Activated T-cell treated with anti-CD3 and anti-CD28 coated beads, Interleukin-2, amount 50 U/mL, for 72 hours (primary cell): ENCODE data around the gene TET3. TPM values are rescaled to one million over a fixed set of nuclear protein-coding genes. Genes with fewer than 3 reads are reported as not detected.

Experiments
- ATAC-seq, 2 donors: fragments of 150-1000 bp; cut with Tn5 transposase; replicated peaks in 1 of 2; 2 replicates each; pipeline ENCODE4 v1.10.0; 2021; ENCODE audit warnings: moderate library complexity in 2 of 2, mild to moderate bottlenecking in 1 of 2
- DNase-seq, 2 donors: peaks; one replicate each; pipeline ENCODE4 v3.0.0; 2021 to 2022; ENCODE audit warnings: mixed read lengths in 1 of 2
- H3K27ac Mint-ChIP-seq: one replicate; pipeline ENCODE4 v1.8.0; 2022; ENCODE audit warnings: mild to moderate bottlenecking, moderate library complexity, mixed read lengths
- H3K27me3 Mint-ChIP-seq: one replicate; pipeline ENCODE4 v1.8.0; 2022; ENCODE audit warnings: low read depth, mixed read lengths
- H3K36me3 Mint-ChIP-seq, 2 donors: one replicate each; pipeline ENCODE4 v1.8.0; 2022; ENCODE audit warnings: mixed read lengths in 2 of 2, mild to moderate bottlenecking in 1 of 2; ENCODE audit not compliant: insufficient read depth in 2 of 2
- H3K4me1 Mint-ChIP-seq: one replicate; pipeline ENCODE4 v1.8.0; 2022; ENCODE audit warnings: low read depth, mixed read lengths
- H3K4me3 Mint-ChIP-seq, 2 donors: one replicate each; pipeline ENCODE4 v1.8.0; 2022; ENCODE audit warnings: mild to moderate bottlenecking in 2 of 2, mixed read lengths in 2 of 2, moderate library complexity in 2 of 2
- H3K9me3 Mint-ChIP-seq, 2 donors: one replicate each; pipeline ENCODE4 v1.8.0; 2022; ENCODE audit warnings: mixed read lengths in 2 of 2
- total RNA-seq, 2 donors: library from RNA; stranded (reverse); gene quantifications; one replicate each; pipeline ENCODE4 v1.2.3, GENCODE V29; 2022

The TET3 gene
- total RNA-seq, 2 donors from 2014 or later = 18.6 to 19.7 TPM

DNA sequence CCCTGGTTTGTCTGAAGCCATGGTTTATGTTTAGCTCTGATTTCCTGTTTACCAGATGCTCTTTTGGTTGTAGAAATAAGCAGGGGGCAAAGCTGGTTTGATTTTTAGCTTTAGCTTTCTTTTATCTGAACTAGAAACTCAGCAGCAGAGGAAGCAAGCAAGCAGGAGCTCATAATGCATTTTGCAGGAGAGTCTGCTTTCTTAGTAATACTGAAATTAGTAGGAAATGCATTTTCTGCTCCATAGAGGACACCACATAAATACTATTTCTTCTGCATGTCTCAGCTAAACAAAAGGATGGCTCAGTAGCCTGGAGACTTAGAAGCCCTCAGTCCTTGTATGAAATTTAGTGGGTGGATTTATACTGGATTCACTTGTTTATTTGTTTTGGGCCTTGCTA lies 34.9 kb upstream of the TET3 start:
- ATAC-seq (peak in 1 of 2 donors; percentile 27), DNase-seq (no peak)
- Mint-ChIP-seq H3K4me1 (peaks cover 83% of the 10 kb centered on the region), H3K4me3 (peak overlapping the region in 1 of 2 donors; percentile 33), H3K27ac (peak overlapping the region; percentile 64), H3K27me3 (no peaks in the 10 kb centered on the region), H3K9me3 (no peaks in the 10 kb centered on the region), H3K36me3 (peaks cover 19 to 50% of the 10 kb centered on the region in 2 donors)

DNA sequence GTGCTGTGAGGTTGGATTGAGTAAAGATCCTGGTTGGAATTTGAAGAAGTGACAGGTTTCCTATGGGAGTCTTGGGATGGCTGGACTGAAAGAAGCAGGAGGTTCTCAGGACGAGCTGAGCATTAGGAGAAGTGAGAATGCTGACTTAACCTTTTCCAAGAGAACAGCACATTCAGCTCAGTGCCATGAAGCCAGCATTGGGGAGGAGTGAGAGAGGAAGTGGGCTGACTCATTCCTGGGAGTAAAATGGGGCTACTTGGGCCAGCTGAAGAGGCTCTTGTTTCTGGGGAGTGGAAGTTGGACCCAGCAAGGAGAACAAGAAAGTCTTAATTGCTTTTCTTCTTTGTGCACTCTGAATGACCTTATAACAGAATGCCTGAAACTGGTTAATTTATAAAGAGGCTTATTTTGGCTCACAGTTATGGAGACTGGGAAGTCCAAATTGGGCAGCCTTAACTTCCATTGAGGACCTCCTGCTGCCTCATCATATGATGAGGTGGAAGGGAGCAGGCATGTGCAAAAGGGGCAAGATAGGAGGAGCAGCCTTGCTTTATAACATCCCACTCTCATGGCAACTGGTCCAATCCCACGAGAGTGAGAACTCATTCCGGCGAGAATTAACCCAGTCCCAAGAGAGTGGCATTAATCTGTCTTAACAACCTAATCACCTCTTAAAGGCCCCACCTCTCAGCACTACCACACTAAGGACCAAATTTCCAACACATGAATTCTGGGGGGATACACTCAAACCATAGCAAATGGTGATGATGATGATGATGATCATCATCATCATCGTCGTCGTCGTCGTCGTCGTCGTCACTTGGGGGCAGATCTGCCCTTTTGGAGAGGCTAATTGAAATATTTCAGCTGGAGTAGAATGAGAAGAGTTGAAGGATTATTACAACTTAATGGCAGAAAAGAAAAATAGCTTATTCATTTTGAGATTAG lies 31.9 kb upstream of the TET3 start:
- Mint-ChIP-seq H3K9me3 (no peaks in the 10 kb centered on the region), H3K27me3 (no peaks in the 10 kb centered on the region), H3K36me3 (peaks cover 23 to 59% of the 10 kb centered on the region in 2 donors), H3K4me1 (peaks cover 70% of the 10 kb centered on the region), H3K27ac (no peak overlapping the region), H3K4me3 (no peak overlapping the region)
- DNase-seq (no peak), ATAC-seq (no peak)

DNA sequence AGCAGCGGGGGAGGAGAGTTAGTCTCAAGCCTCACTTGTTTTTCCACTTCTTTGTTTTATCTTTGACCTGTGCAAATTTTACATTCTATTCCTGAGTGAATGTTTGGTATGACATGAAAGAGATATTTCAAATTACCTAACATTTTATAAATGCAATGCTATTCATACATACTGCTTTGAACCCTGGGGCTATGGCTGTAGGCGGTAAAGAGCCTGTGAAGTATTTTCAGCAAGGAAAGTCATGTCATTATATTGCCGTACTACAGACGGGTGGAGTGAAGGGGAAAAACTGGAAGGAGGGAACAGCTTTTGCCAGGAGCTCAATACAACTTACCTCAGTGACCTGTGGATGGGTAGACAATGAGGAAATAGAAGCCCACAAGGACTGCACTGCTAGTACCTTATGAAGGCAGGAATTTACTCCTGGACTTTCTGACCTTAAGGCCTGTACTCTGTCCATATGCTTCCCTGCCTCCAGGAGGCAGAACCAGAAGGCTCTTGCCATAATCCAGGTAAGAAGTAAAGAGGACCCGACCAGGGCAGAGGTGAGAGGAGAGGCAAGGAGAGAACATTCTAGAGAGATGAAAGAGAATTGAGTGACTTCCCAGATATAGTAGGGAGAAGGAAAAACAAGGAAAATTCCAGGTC lies 28.4 kb upstream of the TET3 start:
- no peaks in the 10 kb centered on the region for H3K27me3 Mint-ChIP-seq
- ATAC-seq = no peak
- no peak for DNase-seq
- H3K27ac Mint-ChIP-seq = no peak overlapping the region
- no peak overlapping the region for H3K4me3 Mint-ChIP-seq
- H3K36me3 Mint-ChIP-seq = peaks cover 24 to 61% of the 10 kb centered on the region in 2 donors
- H3K9me3 Mint-ChIP-seq = no peaks in the 10 kb centered on the region
- peaks cover 43% of the 10 kb centered on the region for H3K4me1 Mint-ChIP-seq

- Mint-ChIP-seq H3K4me3 (no peak overlapping the region), H3K27ac (no peak overlapping the region), H3K36me3 (peaks cover 21 to 39% of the 10 kb centered on the region in 2 donors), H3K9me3 (peaks cover 5 to 7% of the 10 kb centered on the region in 2 donors), H3K4me1 (peaks cover 55% of the 10 kb centered on the region), H3K27me3 (no peaks in the 10 kb centered on the region)
- no peak for DNase-seq
- no peak for ATAC-seq
Observed at GRCh38 chr2:73961274-73961673, 23.4 kb upstream of the TET3 start.

- peaks cover 49% of the 10 kb centered on the region for H3K4me1 Mint-ChIP-seq
- peaks cover 17 to 32% of the 10 kb centered on the region in 2 donors for H3K36me3 Mint-ChIP-seq
- DNase-seq = no peak
- ATAC-seq = no peak
- H3K9me3 Mint-ChIP-seq = peaks cover 5 to 7% of the 10 kb centered on the region in 2 donors
- no peak overlapping the region for H3K4me3 Mint-ChIP-seq
- no peaks in the 10 kb centered on the region for H3K27me3 Mint-ChIP-seq
- peak overlapping the region; percentile 18 for H3K27ac Mint-ChIP-seq
Observed at GRCh38 chr2:73961823-73962615, 22.7 kb upstream of the TET3 start.

DNA sequence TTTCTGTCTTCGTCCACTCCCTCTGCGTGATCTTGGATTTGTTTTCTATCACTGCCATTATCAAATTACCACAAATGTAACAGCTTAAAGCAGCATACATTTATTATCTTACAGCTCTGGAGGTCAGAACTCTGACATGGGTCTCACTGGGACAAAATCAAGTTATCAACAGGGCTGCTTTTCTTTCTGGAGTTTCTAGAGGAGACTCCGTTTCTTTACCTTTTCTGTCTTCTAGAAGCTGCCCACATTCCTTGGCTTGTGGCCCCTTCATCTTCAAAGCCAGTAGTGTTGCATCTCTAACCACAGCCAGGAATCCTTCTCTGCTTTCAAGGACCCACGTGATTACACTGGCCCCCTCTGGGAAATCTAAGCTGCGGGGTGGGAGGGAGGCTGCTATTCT lies 21.9 kb upstream of the TET3 start:
- H3K4me3 Mint-ChIP-seq = peak overlapping the region; percentile 60 to 68

GRCh38 chr2:73963385-73964120 lies 21.2 kb upstream of the TET3 start:
- peaks cover 47% of the 10 kb centered on the region for H3K4me1 Mint-ChIP-seq
- H3K4me3 Mint-ChIP-seq = peak overlapping the region; percentile 60 to 68
- peak overlapping the region; percentile 48 for H3K27ac Mint-ChIP-seq
- DNase-seq (peak; percentile 63 to 67), ATAC-seq (peak; percentile 96 to 97)
- no peaks in the 10 kb centered on the region for H3K27me3 Mint-ChIP-seq
- H3K36me3 Mint-ChIP-seq = peaks cover 17 to 23% of the 10 kb centered on the region in 2 donors
- peaks cover 5 to 7% of the 10 kb centered on the region in 2 donors for H3K9me3 Mint-ChIP-seq

More for the DNA sequence above, 21.9 kb upstream of the TET3 start:
- H3K27ac Mint-ChIP-seq = peak overlapping the region; percentile 48
- DNase-seq (no peak), ATAC-seq (no peak)
- H3K4me1 Mint-ChIP-seq = peaks cover 44% of the 10 kb centered on the region
- H3K27me3 Mint-ChIP-seq = no peaks in the 10 kb centered on the region
- peaks cover 17 to 30% of the 10 kb centered on the region in 2 donors for H3K36me3 Mint-ChIP-seq
- peaks cover 5 to 7% of the 10 kb centered on the region in 2 donors for H3K9me3 Mint-ChIP-seq

GRCh38 chr2:73964223-73964622 lies 20.5 kb upstream of the TET3 start:
- ATAC-seq (peak; percentile 47 to 48), DNase-seq (peak in 1 of 2 donors; percentile 34)
- Mint-ChIP-seq H3K27me3 (no peaks in the 10 kb centered on the region), H3K4me3 (peak overlapping the region; percentile 60 to 68), H3K36me3 (peaks cover 11 to 16% of the 10 kb centered on the region in 2 donors), H3K27ac (peak overlapping the region; percentile 48), H3K9me3 (peaks cover 5 to 7% of the 10 kb centered on the region in 2 donors), H3K4me1 (peaks cover 49% of the 10 kb centered on the region)

DNA sequence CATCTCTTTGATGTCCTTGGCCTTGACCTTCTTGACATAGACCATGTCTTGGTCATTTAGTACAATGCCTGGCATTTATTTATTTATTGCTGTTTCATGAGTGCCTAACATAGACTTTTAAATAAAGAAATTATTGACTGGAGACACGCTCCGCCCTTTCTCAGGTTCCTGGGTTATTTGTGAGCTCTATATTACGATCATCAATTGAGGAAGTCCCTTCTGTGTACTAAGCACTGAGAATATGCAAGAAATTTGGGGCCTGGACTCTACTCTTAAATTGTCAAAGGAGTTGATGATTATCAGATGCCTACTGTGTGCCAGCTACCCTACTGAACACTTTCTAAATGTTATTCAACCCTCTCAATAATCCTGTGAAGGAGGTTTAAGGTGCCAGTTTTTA lies 19.7 kb upstream of the TET3 start:
- Mint-ChIP-seq H3K9me3 (peaks cover 5 to 7% of the 10 kb centered on the region in 2 donors), H3K4me1 (peaks cover 57% of the 10 kb centered on the region), H3K27me3 (no peaks in the 10 kb centered on the region), H3K36me3 (peaks cover 9 to 11% of the 10 kb centered on the region in 2 donors), H3K27ac (no peak overlapping the region), H3K4me3 (peak overlapping the region; percentile 21 to 68)
- no peak for ATAC-seq
- no peak for DNase-seq

DNA sequence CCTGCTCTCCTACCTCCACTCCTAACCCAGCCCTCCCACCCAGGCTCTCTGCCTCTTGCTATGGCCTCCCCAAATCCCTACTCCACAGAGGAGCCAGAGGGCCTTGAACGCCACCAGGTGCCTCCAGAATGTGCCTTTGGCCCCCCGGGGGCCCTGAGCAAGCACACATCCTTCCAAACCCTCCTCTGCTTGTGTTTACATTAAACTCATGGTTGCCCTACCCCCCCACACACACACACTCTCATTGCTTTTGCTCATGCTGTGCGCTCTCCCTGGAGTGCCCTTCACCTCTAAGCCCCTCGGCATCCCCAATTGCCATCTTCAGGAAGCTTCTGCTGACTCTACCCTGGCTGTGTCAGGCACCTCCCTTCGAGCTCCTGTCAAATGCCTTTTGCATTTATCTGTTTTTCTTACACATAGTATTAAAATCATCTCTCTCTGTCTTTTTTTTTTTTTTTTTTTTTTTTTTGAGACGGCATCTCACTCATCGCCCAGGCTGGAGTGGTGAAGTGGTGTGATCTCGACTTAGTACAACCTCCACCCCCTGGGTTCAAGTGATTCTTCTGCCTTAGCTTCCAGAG lies 16.3 kb upstream of the TET3 start:
- H3K27me3 Mint-ChIP-seq = no peaks in the 10 kb centered on the region
- no peaks in the 10 kb centered on the region for H3K36me3 Mint-ChIP-seq
- H3K27ac Mint-ChIP-seq = no peak overlapping the region
- H3K9me3 Mint-ChIP-seq = no peaks in the 10 kb centered on the region
- ATAC-seq (no peak), DNase-seq (no peak)
- H3K4me3 Mint-ChIP-seq = no peak overlapping the region
- H3K4me1 Mint-ChIP-seq = peaks cover 75% of the 10 kb centered on the region

- H3K4me3 Mint-ChIP-seq = peak overlapping the region; percentile 83 to 87
- no peak overlapping the region for H3K27ac Mint-ChIP-seq
Observed at GRCh38 chr2:73969356-73969755, 15.4 kb upstream of the TET3 start.

More at GRCh38 chr2:73969356-73969755, 15.4 kb upstream of the TET3 start:
- Mint-ChIP-seq H3K9me3 (no peaks in the 10 kb centered on the region), H3K4me1 (peaks cover 66% of the 10 kb centered on the region), H3K36me3 (no peaks in the 10 kb centered on the region), H3K27me3 (no peaks in the 10 kb centered on the region)
- peak; percentile 43 to 46 for ATAC-seq
- DNase-seq = peak in 1 of 2 donors; percentile 44
